HepG2 (cell line): ENCODE measurements around the gene TANGO6. TPM values are rescaled to one million over a fixed set of nuclear protein-coding genes. Genes with fewer than 3 reads are reported as not detected.

Experiments
- ATAC-seq: fragments of 200-7000 bp; cut with Tn5 transposase; 3 replicates; pipeline ENCODE4 v1.9.1; 2020; ENCODE audit warnings: mild to moderate bottlenecking, moderate library complexity
- BruUV-seq: library from RNA; stranded (reverse); fragments of 400-500 nt; replicated peaks from 2 replicates; lab custom pipeline; 2021; lab: Mats Ljungman, UMichigan
- CTCF ChIA-PET: fragments of 300-600 bp; formaldehyde crosslinking; extraction: SDS; loops from one replicate; lab custom pipeline; 2021; ENCODE audit warnings: low total read pairs, inconsistent platforms, low intra/inter-chr PET ratio; lab: Yijun Ruan, JAX
- POLR2A ChIA-PET: fragments of 350-600 bp; sonication (Branson Sonifier 250); formaldehyde crosslinking; loops from one replicate; lab custom pipeline; 2020; ENCODE audit warnings: antibody characterized with exemption, inconsistent platforms; lab: Yijun Ruan, JAX
- DNase-seq: peaks from one replicate; pipeline ENCODE4 v3.0.0-alpha.2; 2015; ENCODE audit warnings: low spot score
- FAIRE-seq: peaks from 3 replicates; lab custom pipeline; 2011; peaks lifted over from hg19 to GRCh38; lab: Jason Lieb, UNC
- H2AFZ ChIP-seq: one replicate; pipeline ENCODE4 v1.6.1; 2011; ENCODE audit warnings: low read length, inconsistent platforms
- H3K27ac ChIP-seq: fragments of 300-600 bp; 3 replicates; pipeline ENCODE4 v1.8.0; 2011; ENCODE audit warnings: mixed run types, mild to moderate bottlenecking, mixed read lengths, low read length, inconsistent platforms; ENCODE audit not compliant: insufficient read depth; ENCODE audit errors: extremely low read length
- H3K27me3 ChIP-seq, 2 experiments: fragments of 200-600 bp in 1 of 2; 2 replicates in 1 of 2; 3 replicates in 1 of 2; pipeline versions ENCODE4 v1.6.0 to v1.8.0; 2011; ENCODE audit warnings: low read length in 2 of 2, mild to moderate bottlenecking in 2 of 2, moderate library complexity in 2 of 2, inconsistent platforms in 1 of 2; ENCODE audit not compliant: insufficient read depth in 2 of 2, control insufficient read depth in 1 of 2
- H3K36me3 ChIP-seq, 2 experiments: fragments of 200-600 bp in 1 of 2; replicated peaks in 1 of 2; 2 replicates in 1 of 2; 3 replicates in 1 of 2; pipeline versions ENCODE4 v1.5.1 to v1.8.0; 2011; ENCODE audit warnings: low read length in 2 of 2, inconsistent platforms in 1 of 2; ENCODE audit not compliant: insufficient read depth in 2 of 2, control insufficient read depth in 1 of 2
- H3K4me1 ChIP-seq: 2 replicates; pipeline ENCODE4 v1.5.1; 2012; ENCODE audit warnings: low read length, inconsistent platforms; ENCODE audit not compliant: insufficient read depth
- H3K4me2 ChIP-seq: 2 replicates; pipeline ENCODE4 v1.6.0; 2011; ENCODE audit warnings: low read depth, low read length, inconsistent platforms
- H3K4me3 ChIP-seq, 3 experiments: fragments of 200-600 bp in 1 of 3; sonication (generic), shearing (Covaris generic) in 1 of 3; replicated peaks in 1 of 3; 2 replicates each; pipeline ENCODE4 v1.5.1; 2011 to 2016; ENCODE audit warnings: low read length in 3 of 3, inconsistent platforms in 2 of 3, low read depth in 2 of 3, mild to moderate bottlenecking in 2 of 3, control low read depth in 1 of 3, mixed read lengths in 1 of 3; ENCODE audit not compliant: insufficient read depth in 1 of 3
- H3K79me2 ChIP-seq: one replicate; pipeline ENCODE4 v1.6.1; 2011; ENCODE audit warnings: low read length, inconsistent platforms; ENCODE audit not compliant: insufficient read depth
- H3K9ac ChIP-seq: 2 replicates; pipeline ENCODE4 v1.6.0; 2011; ENCODE audit warnings: mild to moderate bottlenecking, low read depth, low read length, inconsistent platforms; ENCODE audit not compliant: insufficient read depth
- H3K9me3 ChIP-seq: 2 replicates; pipeline ENCODE4 v1.5.1; 2012; ENCODE audit warnings: mild to moderate bottlenecking, low read length
- H4K20me1 ChIP-seq: 2 replicates; pipeline ENCODE4 v1.6.0; 2011; ENCODE audit warnings: inconsistent platforms, mild to moderate bottlenecking, low read length, moderate library complexity; ENCODE audit not compliant: insufficient read depth
- CENPX ChIP-seq: sonication (generic); formaldehyde crosslinking; IDR thresholded peaks from 2 replicates; pipeline ENCODE4 v1.9.0; 2021; ENCODE audit warnings: mild to moderate bottlenecking, missing genetic modification reagents, moderate library complexity
- FOSL2 ChIP-seq: sonication (generic); formaldehyde crosslinking; IDR thresholded peaks from 2 replicates; pipeline ENCODE4 v1.4.0; 2020; ENCODE audit warnings: missing genetic modification reagents
- FOXA3 ChIP-seq: IDR thresholded peaks from 2 replicates; pipeline ENCODE4 v1.6.1; 2016; ENCODE audit warnings: missing genetic modification reagents, missing compliant biosample characterization
- IKZF5 ChIP-seq: IDR thresholded peaks from 2 replicates; pipeline ENCODE4 v1.6.1; 2018; ENCODE audit warnings: missing genetic modification reagents, mild to moderate bottlenecking, missing compliant biosample characterization
- KDM5A ChIP-seq: fragments of 200-600 bp; sonication (generic); IDR thresholded peaks from 2 replicates; pipeline ENCODE4 v1.7.0; 2018; ENCODE audit warnings: antibody characterized with exemption, mild to moderate bottlenecking, low read length, borderline replicate concordance
- MIER3 ChIP-seq: IDR thresholded peaks from 2 replicates; pipeline ENCODE4 v1.6.1; 2016; ENCODE audit warnings: missing compliant biosample characterization, borderline replicate concordance
- SIX4 ChIP-seq: sonication (generic); formaldehyde crosslinking; IDR thresholded peaks from 2 replicates; pipeline ENCODE4 v1.4.0; 2020; ENCODE audit warnings: missing genetic modification reagents
- ZNF749 ChIP-seq: sonication (generic); formaldehyde crosslinking; IDR thresholded peaks from 2 replicates; pipeline ENCODE4 v1.8.0; 2022; ENCODE audit warnings: mild to moderate bottlenecking, missing genetic modification reagents, moderate library complexity, borderline replicate concordance
- ZNF839 ChIP-seq: sonication (generic); formaldehyde crosslinking; IDR thresholded peaks from 2 replicates; pipeline ENCODE4 v1.4.0; 2020; ENCODE audit warnings: missing genetic modification reagents, mild to moderate bottlenecking, borderline replicate concordance
- WGBS: methylation state at CpG from one replicate; pipeline ENCODE4 v1.1.6; 2017; ENCODE audit warnings: low lambda C conversion rate; 5-methylcytosine and 5-hydroxymethylcytosine counted together
- in situ Hi-C: cut with HindIII; loops from 2 replicates; pipeline ENCODE4 v1.10.0; 2017; ENCODE audit warnings: low pct_unique_long_range_greater_than_20kb; ENCODE audit not compliant: extremely low pct_ligation_motif_present
- intact Hi-C: fragments of 100-400 bp; cut with micrococcal nuclease; formaldehyde crosslinking; loops from one replicate; pipeline ENCODE4 v1.10.0; 2022; ENCODE audit not compliant: unreplicated experiment
- polyA plus RNA-seq, 8 experiments: library from polyadenylated mRNA; depleted of rRNA in 3 of 8; stranded (reverse) in 7 of 8; unstranded in 1 of 8; fragments of >200 nt; fragmentation: Illumina TruSeq in 4 of 8; extraction: Trizol in 4 of 8; gene quantifications; 2 replicates each; pipeline versions ENCODE4 v1.2.1 to v1.2.3, GENCODE V29; 2011 to 2016; ENCODE audit warnings: low read depth in 4 of 8, missing spikeins in 1 of 8, mixed read lengths in 1 of 8; ENCODE audit not compliant: insufficient read depth in 1 of 8
- total RNA-seq, 5 experiments: library from RNA; depleted of rRNA; stranded (reverse); fragments of >200 nt; fragmentation: Illumina TruSeq; extraction: Trizol; gene quantifications; 2 replicates each; pipeline ENCODE4 v1.2.3, GENCODE V29; 2016; ENCODE audit warnings: low read depth in 1 of 5

The TANGO6 gene
- total and polyA plus RNA-seq, 2 of the 13 experiments (the other 11 are each of a cell fraction or from before 2014, with no cell fraction given), result 7.2 to 13.3 TPM

GRCh38 chr16:68898026-68898425 lies 54.7 kb downstream of the TANGO6 start (continued):
- TF ChIP-seq ZNF749 (CRISPR knock-in tag) (no peak), MIER3 (CRISPR knock-in tag) (no peak), KDM5A (no peak), SIX4 (no peak), IKZF5 (CRISPR knock-in tag) (no peak)

GRCh38 chr16:68900009-68900408 lies 56.7 kb downstream of the TANGO6 start:
- no peak for ATAC-seq
- Histone ChIP-seq H3K9ac (no peak overlapping the region), H3K4me3 (no peak overlapping the region), H2AFZ (no peak overlapping the region)
- no TSS peak for BruUV-seq
- no peak for TF ChIP-seq FOSL2 (CRISPR knock-in tag)
- TF ChIP-seq CENPX (CRISPR knock-in tag), result no peak
- no peak for TF ChIP-seq FOXA3 (CRISPR knock-in tag)
- TF ChIP-seq ZNF839, result no peak
- TF ChIP-seq, all 625 proteins: peak for 0
- FAIRE-seq, result no peak
- H3K27ac ChIP-seq, result no peak overlapping the region
- H3K27me3 ChIP-seq, result no peaks in the 10 kb centered on the region
- ChIA-PET POLR2A (no interaction called here), CTCF (no interaction called here)
- intact Hi-C loops, result loop anchor here (5.0 kb wide), 1 partner anchor 53 kb away; no protein-coding TSS in a partner anchor
- H3K36me3 ChIP-seq, result no peaks in the 10 kb centered on the region; a peak in 1 of 5 replicates
- H3K4me1 ChIP-seq, result no peaks in the 10 kb centered on the region
- H3K79me2 ChIP-seq, result no peaks in the 10 kb centered on the region
- 94% methylated on average over 4 of the region's 4 CpGs for WGBS
- no peaks in the 10 kb centered on the region for H3K9me3 ChIP-seq
- in situ Hi-C loops, result loop anchor here (5.0 kb wide), 1 partner anchor 222 kb away; no protein-coding TSS in a partner anchor
- DNase-seq, result no peak
- H4K20me1 ChIP-seq, result no peaks in the 10 kb centered on the region
- no peak overlapping the region for H3K4me2 ChIP-seq
